Type B pancreatic cell (in vitro differentiated cells): ENCODE data around the gene KDR. TPM values are rescaled to one million over a fixed set of nuclear protein-coding genes. Genes with fewer than 3 reads are reported as not detected.

Experiments
- DNase-seq: peaks from one replicate; pipeline ENCODE4 v3.0.0; 2021; ENCODE audit warnings: mixed read lengths; ENCODE audit not compliant: unreplicated experiment; ENCODE audit errors: extremely low spot score
- H3K27ac Mint-ChIP-seq: 2 replicates; pipeline ENCODE4 v1.8.0; 2021; ENCODE audit warnings: mild to moderate bottlenecking, mixed read lengths
- H3K27me3 Mint-ChIP-seq: 2 replicates; pipeline ENCODE4 v1.8.0; 2021; ENCODE audit warnings: mixed read lengths
- H3K36me3 Mint-ChIP-seq: 2 replicates; pipeline ENCODE4 v1.8.0; 2021; ENCODE audit warnings: mixed read lengths
- H3K4me1 Mint-ChIP-seq: one replicate; pipeline ENCODE4 v1.8.0; 2021; ENCODE audit warnings: mixed read lengths; ENCODE audit not compliant: unreplicated experiment
- H3K4me3 Mint-ChIP-seq: 2 replicates; pipeline ENCODE4 v1.8.0; 2021; ENCODE audit warnings: mild to moderate bottlenecking, mixed read lengths
- H3K9me3 Mint-ChIP-seq: 2 replicates; pipeline ENCODE4 v1.8.0; 2021; ENCODE audit warnings: mixed read lengths
- total RNA-seq: library from RNA; stranded (reverse); gene quantifications from 2 replicates; pipeline ENCODE4 v1.2.1, GENCODE V29; 2021; ENCODE audit warnings: low replicate concordance
- TF ChIP-seq, protein P1 (sequence below): fragments of 200-600 bp; sonication (generic); conservative IDR thresholded peaks from 2 replicates; pipeline ENCODE4 v1.5.0; 2021; ENCODE audit warnings: antibody characterized with exemption, mild to moderate bottlenecking

KDR gene
- total RNA-seq, 1 donor from 2014 or later: 5.7 TPM

DNA sequence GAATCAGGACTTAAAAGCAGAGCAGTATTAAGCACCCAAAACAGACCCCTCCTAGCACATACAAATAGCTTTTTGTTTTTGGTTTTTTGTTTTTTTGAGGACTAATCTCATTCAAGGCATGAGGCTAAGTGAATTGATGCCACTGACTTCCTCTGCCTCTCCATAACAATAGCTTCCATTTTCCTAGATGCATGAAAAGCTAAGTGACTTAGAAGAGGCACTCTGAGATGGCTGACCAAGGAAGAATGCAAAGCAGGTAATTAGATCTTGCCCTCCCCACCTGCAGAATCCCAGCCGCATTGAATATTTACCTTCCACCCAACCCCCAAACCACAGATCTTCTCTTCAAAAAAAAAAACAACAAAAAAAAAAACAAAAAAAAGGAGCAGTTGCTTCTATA is 7.4 kb upstream of the KDR start:
- TF ChIP-seq, protein P1, sequence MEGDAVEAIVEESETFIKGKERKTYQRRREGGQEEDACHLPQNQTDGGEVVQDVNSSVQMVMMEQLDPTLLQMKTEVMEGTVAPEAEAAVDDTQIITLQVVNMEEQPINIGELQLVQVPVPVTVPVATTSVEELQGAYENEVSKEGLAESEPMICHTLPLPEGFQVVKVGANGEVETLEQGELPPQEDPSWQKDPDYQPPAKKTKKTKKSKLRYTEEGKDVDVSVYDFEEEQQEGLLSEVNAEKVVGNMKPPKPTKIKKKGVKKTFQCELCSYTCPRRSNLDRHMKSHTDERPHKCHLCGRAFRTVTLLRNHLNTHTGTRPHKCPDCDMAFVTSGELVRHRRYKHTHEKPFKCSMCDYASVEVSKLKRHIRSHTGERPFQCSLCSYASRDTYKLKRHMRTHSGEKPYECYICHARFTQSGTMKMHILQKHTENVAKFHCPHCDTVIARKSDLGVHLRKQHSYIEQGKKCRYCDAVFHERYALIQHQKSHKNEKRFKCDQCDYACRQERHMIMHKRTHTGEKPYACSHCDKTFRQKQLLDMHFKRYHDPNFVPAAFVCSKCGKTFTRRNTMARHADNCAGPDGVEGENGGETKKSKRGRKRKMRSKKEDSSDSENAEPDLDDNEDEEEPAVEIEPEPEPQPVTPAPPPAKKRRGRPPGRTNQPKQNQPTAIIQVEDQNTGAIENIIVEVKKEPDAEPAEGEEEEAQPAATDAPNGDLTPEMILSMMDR: no peak
- no peak for DNase-seq
- H3K27me3 Mint-ChIP-seq: peaks cover 33% of the 10 kb centered on the region
- no peaks in the 10 kb centered on the region for H3K36me3 Mint-ChIP-seq
- H3K4me1 Mint-ChIP-seq: no peaks in the 10 kb centered on the region
- H3K9me3 Mint-ChIP-seq: peaks cover 6% of the 10 kb centered on the region
- H3K4me3 Mint-ChIP-seq: no peak overlapping the region
- no peak overlapping the region for H3K27ac Mint-ChIP-seq

DNA sequence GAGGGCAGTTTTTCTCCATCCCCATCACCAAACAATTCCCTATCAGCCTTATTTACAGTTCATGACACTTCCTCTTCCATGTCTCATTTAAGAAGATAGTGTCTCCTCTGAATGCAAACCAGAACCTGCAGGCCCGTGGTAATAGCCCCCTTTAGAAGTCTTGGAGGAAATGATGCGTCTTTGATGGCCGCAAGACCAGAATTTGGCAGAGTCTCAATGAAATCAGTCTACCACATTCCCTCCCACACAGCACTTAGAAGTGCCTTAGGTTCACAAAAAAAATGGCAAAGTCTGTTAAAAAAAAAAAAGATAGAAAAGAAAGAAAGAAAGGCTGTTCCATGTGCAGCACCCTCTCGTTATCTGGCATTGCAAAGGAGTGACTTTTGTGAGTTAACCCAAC is 2.1 kb upstream of the KDR start:
- Mint-ChIP-seq H3K27me3 (peaks cover 67% of the 10 kb centered on the region), H3K9me3 (no peaks in the 10 kb centered on the region), H3K4me1 (peaks cover 9% of the 10 kb centered on the region), H3K36me3 (no peaks in the 10 kb centered on the region), H3K4me3 (no peak overlapping the region), H3K27ac (no peak overlapping the region)
- no peak for DNase-seq
- TF ChIP-seq, protein P1: no peak

DNA sequence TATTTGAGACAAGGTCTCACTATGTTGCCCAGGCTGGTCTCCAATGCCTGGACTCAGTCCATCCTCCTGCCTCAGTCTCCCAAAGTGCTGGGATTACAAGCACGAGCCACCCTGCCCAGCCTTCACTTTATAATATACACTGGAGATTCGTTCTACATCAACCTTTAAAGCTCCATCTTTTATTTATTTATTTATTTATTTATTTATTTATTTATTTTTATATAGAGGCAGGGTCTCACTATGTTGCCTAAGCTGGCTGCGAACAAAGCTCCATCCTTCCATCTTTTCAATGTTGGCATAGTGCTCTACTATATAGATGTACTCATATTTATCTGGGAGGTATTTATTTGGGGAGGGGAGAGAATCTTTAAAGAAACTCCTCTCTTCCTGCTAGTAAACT is 1.7 kb upstream of the KDR start:
- peak overlapping the region; percentile 51 for H3K4me3 Mint-ChIP-seq
- no peaks in the 10 kb centered on the region for H3K36me3 Mint-ChIP-seq

GRCh38 chr4:55125763-55126541 is 557 bp upstream of the KDR start:
- no peak for DNase-seq
- peak overlapping the region; percentile 86 for H3K4me3 Mint-ChIP-seq
- no peak overlapping the region for H3K27ac Mint-ChIP-seq
- H3K4me1 Mint-ChIP-seq: peaks cover 9% of the 10 kb centered on the region
- no peaks in the 10 kb centered on the region for H3K9me3 Mint-ChIP-seq
- H3K27me3 Mint-ChIP-seq: peaks cover 73% of the 10 kb centered on the region
- TF ChIP-seq, protein P1: no peak
- H3K36me3 Mint-ChIP-seq: no peaks in the 10 kb centered on the region

More for the DNA sequence above, 1.7 kb upstream of the KDR start:
- Mint-ChIP-seq H3K27ac (no peak overlapping the region), H3K27me3 (peaks cover 72% of the 10 kb centered on the region), H3K4me1 (peaks cover 9% of the 10 kb centered on the region), H3K9me3 (no peaks in the 10 kb centered on the region)
- TF ChIP-seq, protein P1: no peak
- no peak for DNase-seq

- Mint-ChIP-seq H3K27me3 (peaks cover 81% of the 10 kb centered on the region), H3K9me3 (no peaks in the 10 kb centered on the region), H3K4me1 (peaks cover 9% of the 10 kb centered on the region), H3K27ac (no peak overlapping the region), H3K36me3 (no peaks in the 10 kb centered on the region), H3K4me3 (peak overlapping the region; percentile 86)
- no peak for DNase-seq
- TF ChIP-seq, protein P1: no peak
These were observed 896 bp downstream of the KDR start for GRCh38 chr4:55124322-55125076.
